OCI-LY3 (cell line): ENCODE results near the gene PARP3.

Experiments used
- EZH2phosphoT487 ChIP-seq: fragments of 200-600 bp; shearing (Covaris generic); IDR thresholded peaks from 2 replicates; pipeline ENCODE4 v1.6.1; 2018; ENCODE audit warnings: antibody characterized with exemption, mixed run types, low read depth
- TF ChIP-seq, protein P1 (sequence below): fragments of 200-600, 300-600 bp; sonication (generic); IDR thresholded peaks from 2 replicates; pipeline ENCODE4 v1.5.1; 2014; ENCODE audit warnings: antibody characterized with exemption, low read length, low read depth

DNA sequence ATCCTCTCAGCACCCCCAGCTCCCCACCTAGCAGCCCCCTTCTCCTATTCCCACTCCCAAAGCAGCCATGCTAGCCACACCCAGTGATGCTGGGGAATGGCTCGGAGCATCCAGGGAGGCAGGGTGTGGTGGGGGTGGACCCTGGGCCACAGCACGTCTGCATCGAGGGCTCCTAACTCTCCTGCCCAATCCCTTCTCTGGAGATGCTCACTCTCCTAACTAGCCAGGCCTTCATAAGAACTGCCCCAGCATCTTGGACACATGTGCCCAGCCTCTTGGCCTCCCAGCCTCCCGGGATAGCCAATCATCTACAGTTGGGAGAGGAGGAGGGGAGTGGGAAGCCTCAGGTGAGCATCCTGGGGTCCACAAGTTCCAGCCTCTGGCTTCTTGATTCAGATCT, 22.4 kb downstream of the PARP3 start:
- TF ChIP-seq, protein P1, sequence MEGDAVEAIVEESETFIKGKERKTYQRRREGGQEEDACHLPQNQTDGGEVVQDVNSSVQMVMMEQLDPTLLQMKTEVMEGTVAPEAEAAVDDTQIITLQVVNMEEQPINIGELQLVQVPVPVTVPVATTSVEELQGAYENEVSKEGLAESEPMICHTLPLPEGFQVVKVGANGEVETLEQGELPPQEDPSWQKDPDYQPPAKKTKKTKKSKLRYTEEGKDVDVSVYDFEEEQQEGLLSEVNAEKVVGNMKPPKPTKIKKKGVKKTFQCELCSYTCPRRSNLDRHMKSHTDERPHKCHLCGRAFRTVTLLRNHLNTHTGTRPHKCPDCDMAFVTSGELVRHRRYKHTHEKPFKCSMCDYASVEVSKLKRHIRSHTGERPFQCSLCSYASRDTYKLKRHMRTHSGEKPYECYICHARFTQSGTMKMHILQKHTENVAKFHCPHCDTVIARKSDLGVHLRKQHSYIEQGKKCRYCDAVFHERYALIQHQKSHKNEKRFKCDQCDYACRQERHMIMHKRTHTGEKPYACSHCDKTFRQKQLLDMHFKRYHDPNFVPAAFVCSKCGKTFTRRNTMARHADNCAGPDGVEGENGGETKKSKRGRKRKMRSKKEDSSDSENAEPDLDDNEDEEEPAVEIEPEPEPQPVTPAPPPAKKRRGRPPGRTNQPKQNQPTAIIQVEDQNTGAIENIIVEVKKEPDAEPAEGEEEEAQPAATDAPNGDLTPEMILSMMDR = no peak
- TF ChIP-seq EZH2phosphoT487 = no peak
